ENCODE measurements around the gene TEN1.

GRCh38 chr17:76009969-76010661 lies 31.1 kb downstream of the TEN1 start:
- TF ChIP-seq SMC3 (IDR thresholded peaks at IDR 0.05; ENCODE audit: low read depth, low read length) (no peak), USF2 (IDR thresholded peaks at IDR 0.05; ENCODE audit: low read depth, low read length) (no peak), CTCF (conservative IDR thresholded peaks at IDR 0.05; ENCODE audit: low read depth, low read length) (no peak)
